A549 (cell line): ENCODE results near the gene GNAO1. TPM values are rescaled to one million over a fixed set of nuclear protein-coding genes. Genes with fewer than 3 reads are reported as not detected.
A peak's percentile ranks its signal among the peaks of the same experiment; 100 is the strongest.

Experiments
- ATAC-seq, 2 experiments: fragments of 200-7000 bp in 1 of 2; fragments of >200 bp in 1 of 2; cut with Nextera tagmentation in 1 of 2; cut with Tn5 transposase in 1 of 2; 3 replicates each; pipeline versions ENCODE4 v1.8.0 to v1.9.1; 2018 to 2020; ENCODE audit warnings: mild to moderate bottlenecking in 1 of 2, moderate library complexity in 1 of 2
- CTCF ChIA-PET: fragments of 300-600 bp; sonication (Branson Sonifier 250); formaldehyde crosslinking; extraction: SDS; loops from one replicate; lab custom pipeline; 2021; ENCODE audit warnings: antibody characterized with exemption, inconsistent platforms; lab: Yijun Ruan, JAX
- POLR2A ChIA-PET: fragments of 350-600 bp; formaldehyde crosslinking; extraction: SDS; loops from one replicate; lab custom pipeline; 2021; ENCODE audit warnings: antibody characterized with exemption, inconsistent platforms; lab: Yijun Ruan, JAX
- DNase-seq, 2 experiments: peaks; one replicate each; pipeline versions ENCODE4 v3.0.0 to v3.0.0-alpha.2; 2011 to 2016; ENCODE audit warnings: low read depth in 1 of 2, low spot score in 1 of 2
- FAIRE-seq: peaks from 2 replicates; lab custom pipeline; 2011; peaks lifted over from hg19 to GRCh38; lab: Jason Lieb, UNC
- H3K27ac ChIP-seq, 2 experiments: fragments of >200 bp; sonication (Bioruptor Twin); formaldehyde crosslinking; 3 replicates each; pipeline ENCODE4 v1.5.1; 2016 to 2017
- H3K4me1 ChIP-seq: fragments of >200 bp; sonication (Bioruptor Twin); formaldehyde crosslinking; 3 replicates; pipeline ENCODE4 v1.6.1; 2016
- H3K4me2 ChIP-seq: fragments of >200 bp; sonication (Bioruptor Twin); formaldehyde crosslinking; 3 replicates; pipeline ENCODE4 v1.6.1; 2016
- H3K4me3 ChIP-seq: fragments of >200 bp; sonication (Bioruptor Twin); formaldehyde crosslinking; 3 replicates; pipeline ENCODE4 v1.5.1; 2016
- H3K9me3 ChIP-seq: fragments of >200 bp; sonication (Bioruptor Twin); formaldehyde crosslinking; 3 replicates; pipeline ENCODE4 v1.6.1; 2016
- CTCF ChIP-seq: fragments of >200 bp; sonication (Bioruptor Twin); formaldehyde crosslinking; IDR thresholded peaks from 3 replicates; pipeline ENCODE4 v1.5.1; 2016
- EHMT2 ChIP-seq: fragments of 200-600 bp; sonication (generic); IDR thresholded peaks from 2 replicates; pipeline ENCODE4 v1.6.1; 2016; ENCODE audit warnings: antibody characterized with exemption, low read depth, mild to moderate bottlenecking, moderate library complexity
- FOSL2 ChIP-seq, 2 experiments: fragments of 450-650 bp in 1 of 2; fragments of >200 bp in 1 of 2; sonication (Bioruptor Twin) in 1 of 2; formaldehyde crosslinking; IDR thresholded peaks; 2 replicates each; pipeline versions ENCODE4 v1.5.0 to v1.6.1; 2016 to 2020; ENCODE audit warnings: mild to moderate bottlenecking in 1 of 2, moderate library complexity in 1 of 2
- HOXB5 ChIP-seq: fragments of 250-450 bp; sonication (Bioruptor Pico); IDR thresholded peaks from 2 replicates; pipeline ENCODE4 v1.5.0; 2020; ENCODE audit warnings: mild to moderate bottlenecking, moderate library complexity
- JUNB ChIP-seq: fragments of >200 bp; sonication (Bioruptor Twin); formaldehyde crosslinking; IDR thresholded peaks from 2 replicates; pipeline ENCODE4 v1.6.1; 2016
- MAFK ChIP-seq: fragments of 450-650 bp; IDR thresholded peaks from 2 replicates; pipeline ENCODE4 v1.6.1; 2014; ENCODE audit not compliant: partially characterized antibody
- NPAS2 ChIP-seq: fragments of 250-450 bp; sonication (Bioruptor Pico); IDR thresholded peaks from 2 replicates; pipeline ENCODE4 v1.8.0; 2022; ENCODE audit warnings: mild to moderate bottlenecking, moderate library complexity, borderline replicate concordance
- NR3C1 ChIP-seq: fragments of >200 bp; sonication (Bioruptor Twin); formaldehyde crosslinking; IDR thresholded peaks from 3 replicates; pipeline ENCODE4 v1.6.1; 2017
- POLR2A ChIP-seq: IDR thresholded peaks from 2 replicates; pipeline ENCODE4 v1.6.1; 2012; ENCODE audit warnings: mild to moderate bottlenecking, low read length
- RCOR1 ChIP-seq: fragments of 150-350 bp; IDR thresholded peaks from 2 replicates; pipeline ENCODE4 v1.6.1; 2014; ENCODE audit warnings: antibody characterized with exemption, low read length, low read depth
- RFX5 ChIP-seq: fragments of 450-650 bp; IDR thresholded peaks from 2 replicates; pipeline ENCODE4 v1.7.1; 2014; ENCODE audit warnings: antibody characterized with exemption, mild to moderate bottlenecking, moderate library complexity
- RNF2 ChIP-seq: fragments of 200-600 bp; sonication (generic); IDR thresholded peaks from 2 replicates; pipeline ENCODE4 v1.6.1; 2016; ENCODE audit warnings: low read depth, mild to moderate bottlenecking, antibody characterized with exemption, moderate library complexity, borderline replicate concordance
- SMC3 ChIP-seq: fragments of >200 bp; sonication (Bioruptor Twin); formaldehyde crosslinking; IDR thresholded peaks from 3 replicates; pipeline ENCODE4 v1.6.1; 2018; ENCODE audit warnings: inconsistent platforms
- USF2 ChIP-seq: fragments of 450-650 bp; IDR thresholded peaks from 2 replicates; pipeline ENCODE4 v1.6.1; 2014; ENCODE audit warnings: antibody characterized with exemption
- ZC3H11A ChIP-seq: fragments of 450-650 bp; IDR thresholded peaks from 2 replicates; pipeline ENCODE4 v1.6.1; 2014; ENCODE audit warnings: antibody characterized with exemption, mild to moderate bottlenecking
- ZNF302 ChIP-seq: fragments of 250-450 bp; sonication (Bioruptor Pico); IDR thresholded peaks from 2 replicates; pipeline ENCODE4 v1.9.0; 2021; ENCODE audit warnings: inconsistent platforms, mild to moderate bottlenecking, moderate library complexity
- WGBS: methylation state at CpG from one replicate; pipeline ENCODE4 v1.1.6; 2017; ENCODE audit errors: missing lambda C conversion rate; 5-methylcytosine and 5-hydroxymethylcytosine counted together
- polyA plus RNA-seq, 4 experiments: library from polyadenylated mRNA; depleted of rRNA in 3 of 4; stranded (reverse); fragments of >200 nt; fragmentation: RNase III in 1 of 4; extraction: RNeasy Plus Mini Kit Qiagen cat#74134 plus additional on column Dnase treatment in 1 of 4; gene quantifications; 2 replicates in 3 of 4; 3 replicates in 1 of 4; pipeline ENCODE4 v1.2.3, GENCODE V29; 2011 to 2017
- TF ChIP-seq, protein P1 (sequence below): fragments of 250-450 bp; sonication (Bioruptor Pico); IDR thresholded peaks from 2 replicates; pipeline ENCODE4 v1.5.0; 2020; ENCODE audit warnings: low read depth, mild to moderate bottlenecking, moderate library complexity

The GNAO1 gene
- polyA plus RNA-seq, 2 of the 4 experiments (the other 2 are of a cell fraction) = 0.22 to 0.23 TPM

DNA sequence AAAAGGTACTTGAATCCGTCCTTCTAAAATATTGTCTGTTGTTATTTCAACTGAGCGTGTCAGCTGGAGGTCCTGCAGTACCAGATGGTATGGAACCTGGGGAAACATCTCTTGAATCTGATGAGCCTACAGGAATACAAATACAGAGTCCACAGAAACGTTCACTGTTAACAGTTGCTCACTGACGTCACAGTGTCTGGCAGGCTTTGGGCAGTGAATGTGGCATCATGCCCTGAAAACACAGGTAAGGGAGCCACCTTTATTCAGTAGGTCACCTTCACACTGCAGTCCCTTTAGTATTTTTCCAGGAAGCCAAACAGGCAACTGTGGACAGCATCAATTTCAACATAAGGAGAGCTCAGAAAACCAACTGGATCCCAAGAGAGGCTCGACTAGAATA is 177.9 kb downstream of the GNAO1 start:
- peaks cover 37% of the 10 kb centered on the region for H3K4me1 ChIP-seq
- no peak overlapping the region for H3K27ac ChIP-seq
- CTCF ChIA-PET = interaction anchor here (2.2 to 3.8 kb wide), 2 partner anchors 10 to 13 kb away, joined by 4 to 24 read pairs; no protein-coding TSS in a partner anchor
- ATAC-seq (no peak), DNase-seq (no peak), FAIRE-seq (no peak)
- no peaks in the 10 kb centered on the region for H3K9me3 ChIP-seq
- no peak overlapping the region for H3K4me2 ChIP-seq
- POLR2A ChIA-PET = no interaction called here
- no peak overlapping the region for H3K4me3 ChIP-seq
- 85% methylated on average over 5 of the region's 5 CpGs for WGBS
- TF ChIP-seq RFX5 = no peak
- no peak for TF ChIP-seq RCOR1
- no peak for TF ChIP-seq EHMT2
- no peak for TF ChIP-seq SMC3
- no peak for TF ChIP-seq JUNB
- no peak for TF ChIP-seq RNF2
- no peak for TF ChIP-seq FOSL2 (IDR thresholded peaks at IDR 0.05)
- no peak for TF ChIP-seq FOSL2 (CRISPR knock-in tag; IDR thresholded peaks at IDR 0.05)

GRCh38 chr16:56370185-56370874 is 179.0 kb downstream of the GNAO1 start:
- TF ChIP-seq ZC3H11A = no peak
- TF ChIP-seq, protein P1, sequence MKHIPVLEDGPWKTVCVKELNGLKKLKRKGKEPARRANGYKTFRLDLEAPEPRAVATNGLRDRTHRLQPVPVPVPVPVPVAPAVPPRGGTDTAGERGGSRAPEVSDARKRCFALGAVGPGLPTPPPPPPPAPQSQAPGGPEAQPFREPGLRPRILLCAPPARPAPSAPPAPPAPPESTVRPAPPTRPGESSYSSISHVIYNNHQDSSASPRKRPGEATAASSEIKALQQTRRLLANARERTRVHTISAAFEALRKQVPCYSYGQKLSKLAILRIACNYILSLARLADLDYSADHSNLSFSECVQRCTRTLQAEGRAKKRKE (CRISPR knock-in tag) = no peak
- TF ChIP-seq ZNF302 (CRISPR knock-in tag) = no peak
- TF ChIP-seq SMC3 = no peak
- no peak for TF ChIP-seq MAFK
- no peak for TF ChIP-seq JUNB
- TF ChIP-seq CTCF = no peak
- no peak for TF ChIP-seq HOXB5 (CRISPR knock-in tag)
- TF ChIP-seq NR3C1 = no peak
- TF ChIP-seq USF2 = no peak
- TF ChIP-seq EHMT2 = no peak
- TF ChIP-seq NPAS2 (CRISPR knock-in tag) = no peak
- no peak for TF ChIP-seq POLR2A
- Histone ChIP-seq H3K4me3 (no peak overlapping the region), H3K27ac (peak overlapping the region; percentile 39 to 62; a peak in 3 of 6 replicates), H3K4me1 (peaks cover 37% of the 10 kb centered on the region), H3K4me2 (peak overlapping the region; percentile 53), H3K9me3 (no peaks in the 10 kb centered on the region)
- POLR2A ChIA-PET = interaction anchor here (0.6 kb wide), 1 partner anchor 903 kb away, joined by 4 read pairs; no protein-coding TSS in a partner anchor
- CTCF ChIA-PET = interaction anchor here (1.0 to 3.8 kb wide), 4 partner anchors 11 to 68 kb away, joined by 3 to 24 read pairs (median 4); no protein-coding TSS in a partner anchor
- DNase-seq = no peak
- WGBS = 87% methylated on average over 2 of the region's 2 CpGs
- FAIRE-seq = no peak
- 0 out of 6 replicates have a peak, but pooled peaks of 1 of the 2 experiments have one; percentile 14 for ATAC-seq
